Measurements from ENCODE around the gene BMPER.

The BMPER gene

GRCh38 chr7:34059136-34059828 lies 153.9 kb downstream of the BMPER start:
- peak; percentile 58 for ATAC-seq
- TF ChIP-seq OSR1 (CRISPR knock-in tag; IDR thresholded peaks at IDR 0.05): no peak
- TF ChIP-seq ISL1 (CRISPR knock-in tag; IDR thresholded peaks at IDR 0.05): no peak
- TF ChIP-seq CSDC2 (CRISPR knock-in tag; IDR thresholded peaks at IDR 0.05): no peak
- no peak for TF ChIP-seq ARNTL (CRISPR knock-in tag; IDR thresholded peaks at IDR 0.05; ENCODE audit: borderline replicate concordance, low read depth)
- no peak for TF ChIP-seq SNAI2 (CRISPR knock-in tag; IDR thresholded peaks at IDR 0.05)
- TF ChIP-seq TCF4 (CRISPR knock-in tag; IDR thresholded peaks at IDR 0.05; ENCODE audit: borderline replicate concordance): no peak
- TF ChIP-seq TOX (CRISPR knock-in tag; IDR thresholded peaks at IDR 0.05; ENCODE audit: borderline replicate concordance): no peak
- no peak for TF ChIP-seq ZNF70 (CRISPR knock-in tag; IDR thresholded peaks at IDR 0.05)
- TF ChIP-seq CREB5 (CRISPR knock-in tag; IDR thresholded peaks at IDR 0.05; ENCODE audit: low read depth): no peak
- no peak for TF ChIP-seq BACH2 (CRISPR knock-in tag; IDR thresholded peaks at IDR 0.05; ENCODE audit: borderline replicate concordance)
- TF ChIP-seq POU6F1 (CRISPR knock-in tag; IDR thresholded peaks at IDR 0.05; ENCODE audit: borderline replicate concordance, low read depth): no peak
- no peak for TF ChIP-seq ZFP3 (CRISPR knock-in tag; IDR thresholded peaks at IDR 0.05)
- TF ChIP-seq CSRNP3 (CRISPR knock-in tag; IDR thresholded peaks at IDR 0.05): no peak
- TF ChIP-seq PATZ1 (CRISPR knock-in tag; IDR thresholded peaks at IDR 0.05; ENCODE audit: borderline replicate concordance): no peak
- no peak for TF ChIP-seq ZNF8 (CRISPR knock-in tag; IDR thresholded peaks at IDR 0.05)
- TF ChIP-seq ZFP30 (CRISPR knock-in tag; IDR thresholded peaks at IDR 0.05): no peak
- no peak for TF ChIP-seq ZC3H10 (CRISPR knock-in tag; IDR thresholded peaks at IDR 0.05)
- TF ChIP-seq ESRRG (CRISPR knock-in tag; IDR thresholded peaks at IDR 0.05): no peak
- no peak for TF ChIP-seq RARB (CRISPR knock-in tag; IDR thresholded peaks at IDR 0.05)

- ATAC-seq: peak; percentile 63
- no peak for TF ChIP-seq SNAI2 (CRISPR knock-in tag; IDR thresholded peaks at IDR 0.05)
- no peak for TF ChIP-seq GLIS3 (CRISPR knock-in tag; IDR thresholded peaks at IDR 0.05)
- no peak for TF ChIP-seq CSRNP3 (CRISPR knock-in tag; IDR thresholded peaks at IDR 0.05)
- TF ChIP-seq CSDC2 (CRISPR knock-in tag; IDR thresholded peaks at IDR 0.05): 0 out of 2 replicates have a peak, but pooled peaks have one; percentile 19
- TF ChIP-seq ARNTL (CRISPR knock-in tag; IDR thresholded peaks at IDR 0.05; ENCODE audit: borderline replicate concordance, low read depth): no peak
- no peak for TF ChIP-seq OSR1 (CRISPR knock-in tag; IDR thresholded peaks at IDR 0.05)
Observed at GRCh38 chr7:34060196-34060947, 155.0 kb downstream of the BMPER start.

GRCh38 chr7:34061149-34061548 lies 155.8 kb downstream of the BMPER start:
- peak; percentile 30 for ATAC-seq
- TF ChIP-seq BACH2 (CRISPR knock-in tag; IDR thresholded peaks at IDR 0.05; ENCODE audit: borderline replicate concordance) (no peak), TOX (CRISPR knock-in tag; IDR thresholded peaks at IDR 0.05; ENCODE audit: borderline replicate concordance) (no peak), POU6F1 (CRISPR knock-in tag; IDR thresholded peaks at IDR 0.05; ENCODE audit: borderline replicate concordance, low read depth) (no peak), ISL1 (CRISPR knock-in tag; IDR thresholded peaks at IDR 0.05) (peak; percentile 93), CREB5 (CRISPR knock-in tag; IDR thresholded peaks at IDR 0.05; ENCODE audit: low read depth) (peak; percentile 93), ESRRG (CRISPR knock-in tag; IDR thresholded peaks at IDR 0.05) (no peak), PATZ1 (CRISPR knock-in tag; IDR thresholded peaks at IDR 0.05; ENCODE audit: borderline replicate concordance) (peak; percentile 66; the same call in 1 of the 2 replicates)

Data from SK-N-SH treated with all-trans-retinoic acid at 6 μM for 48 hours (cell line).